Measurements from ENCODE around the gene FRMD4B. TPM values are rescaled to one million over a fixed set of nuclear protein-coding genes. Genes with fewer than 3 reads are reported as not detected.

FRMD4B gene
- total and polyA plus RNA-seq, 10 of the 15 experiments (the other 5 are each of a cell fraction or from before 2014, with no cell fraction given): 3.9 to 11.4 (median 8.0) TPM

GRCh38 chr3:69304396-69304795 is 81.5 kb downstream of the FRMD4B start:
- POLR2A ChIA-PET: interaction anchor here (0.7 to 0.8 kb wide), 2 partner anchors 14 to 61 kb away, joined by 3 to 4 read pairs; no protein-coding TSS in a partner anchor
- no peak for FAIRE-seq
- TF ChIP-seq CREM (IDR thresholded peaks at IDR 0.05; ENCODE audit: low read depth) (no peak), ZNF207 (IDR thresholded peaks at IDR 0.05; ENCODE audit: borderline replicate concordance) (no peak), NKRF (conservative IDR thresholded peaks at IDR 0.05) (no peak), MXI1 (IDR thresholded peaks at IDR 0.05; ENCODE audit: low read depth, low read length) (no peak), NR2C1 (IDR thresholded peaks at IDR 0.05) (no peak), SRF (IDR thresholded peaks at IDR 0.05; ENCODE audit: low read depth in 2 of 2, low read length in 2 of 2) (no peak), EED (IDR thresholded peaks at IDR 0.05; ENCODE audit: low read depth) (no peak), SP1 (IDR thresholded peaks at IDR 0.05; ENCODE audit: low read depth, low read length) (no peak), SREBF2 (IDR thresholded peaks at IDR 0.05; ENCODE audit: low read length) (no peak), TARDBP (IDR thresholded peaks at IDR 0.05; ENCODE audit: borderline replicate concordance) (no peak), SMC3 (IDR thresholded peaks at IDR 0.05; ENCODE audit: borderline replicate concordance, low read length) (no peak), EZH2 (IDR thresholded peaks at IDR 0.05; ENCODE audit: borderline replicate concordance, control insufficient read depth, low read depth, low read length) (no peak)
- TF ChIP-seq, protein P1, sequence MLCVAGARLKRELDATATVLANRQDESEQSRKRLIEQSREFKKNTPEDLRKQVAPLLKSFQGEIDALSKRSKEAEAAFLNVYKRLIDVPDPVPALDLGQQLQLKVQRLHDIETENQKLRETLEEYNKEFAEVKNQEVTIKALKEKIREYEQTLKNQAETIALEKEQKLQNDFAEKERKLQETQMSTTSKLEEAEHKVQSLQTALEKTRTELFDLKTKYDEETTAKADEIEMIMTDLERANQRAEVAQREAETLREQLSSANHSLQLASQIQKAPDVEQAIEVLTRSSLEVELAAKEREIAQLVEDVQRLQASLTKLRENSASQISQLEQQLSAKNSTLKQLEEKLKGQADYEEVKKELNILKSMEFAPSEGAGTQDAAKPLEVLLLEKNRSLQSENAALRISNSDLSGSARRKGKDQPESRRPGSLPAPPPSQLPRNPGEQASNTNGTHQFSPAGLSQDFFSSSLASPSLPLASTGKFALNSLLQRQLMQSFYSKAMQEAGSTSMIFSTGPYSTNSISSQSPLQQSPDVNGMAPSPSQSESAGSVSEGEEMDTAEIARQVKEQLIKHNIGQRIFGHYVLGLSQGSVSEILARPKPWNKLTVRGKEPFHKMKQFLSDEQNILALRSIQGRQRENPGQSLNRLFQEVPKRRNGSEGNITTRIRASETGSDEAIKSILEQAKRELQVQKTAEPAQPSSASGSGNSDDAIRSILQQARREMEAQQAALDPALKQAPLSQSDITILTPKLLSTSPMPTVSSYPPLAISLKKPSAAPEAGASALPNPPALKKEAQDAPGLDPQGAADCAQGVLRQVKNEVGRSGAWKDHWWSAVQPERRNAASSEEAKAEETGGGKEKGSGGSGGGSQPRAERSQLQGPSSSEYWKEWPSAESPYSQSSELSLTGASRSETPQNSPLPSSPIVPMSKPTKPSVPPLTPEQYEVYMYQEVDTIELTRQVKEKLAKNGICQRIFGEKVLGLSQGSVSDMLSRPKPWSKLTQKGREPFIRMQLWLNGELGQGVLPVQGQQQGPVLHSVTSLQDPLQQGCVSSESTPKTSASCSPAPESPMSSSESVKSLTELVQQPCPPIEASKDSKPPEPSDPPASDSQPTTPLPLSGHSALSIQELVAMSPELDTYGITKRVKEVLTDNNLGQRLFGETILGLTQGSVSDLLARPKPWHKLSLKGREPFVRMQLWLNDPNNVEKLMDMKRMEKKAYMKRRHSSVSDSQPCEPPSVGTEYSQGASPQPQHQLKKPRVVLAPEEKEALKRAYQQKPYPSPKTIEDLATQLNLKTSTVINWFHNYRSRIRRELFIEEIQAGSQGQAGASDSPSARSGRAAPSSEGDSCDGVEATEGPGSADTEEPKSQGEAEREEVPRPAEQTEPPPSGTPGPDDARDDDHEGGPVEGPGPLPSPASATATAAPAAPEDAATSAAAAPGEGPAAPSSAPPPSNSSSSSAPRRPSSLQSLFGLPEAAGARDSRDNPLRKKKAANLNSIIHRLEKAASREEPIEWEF (IDR thresholded peaks at IDR 0.05; ENCODE audit: insufficient replicate concordance, low read depth, low read length): no peak
- TF ChIP-seq, protein P2, sequence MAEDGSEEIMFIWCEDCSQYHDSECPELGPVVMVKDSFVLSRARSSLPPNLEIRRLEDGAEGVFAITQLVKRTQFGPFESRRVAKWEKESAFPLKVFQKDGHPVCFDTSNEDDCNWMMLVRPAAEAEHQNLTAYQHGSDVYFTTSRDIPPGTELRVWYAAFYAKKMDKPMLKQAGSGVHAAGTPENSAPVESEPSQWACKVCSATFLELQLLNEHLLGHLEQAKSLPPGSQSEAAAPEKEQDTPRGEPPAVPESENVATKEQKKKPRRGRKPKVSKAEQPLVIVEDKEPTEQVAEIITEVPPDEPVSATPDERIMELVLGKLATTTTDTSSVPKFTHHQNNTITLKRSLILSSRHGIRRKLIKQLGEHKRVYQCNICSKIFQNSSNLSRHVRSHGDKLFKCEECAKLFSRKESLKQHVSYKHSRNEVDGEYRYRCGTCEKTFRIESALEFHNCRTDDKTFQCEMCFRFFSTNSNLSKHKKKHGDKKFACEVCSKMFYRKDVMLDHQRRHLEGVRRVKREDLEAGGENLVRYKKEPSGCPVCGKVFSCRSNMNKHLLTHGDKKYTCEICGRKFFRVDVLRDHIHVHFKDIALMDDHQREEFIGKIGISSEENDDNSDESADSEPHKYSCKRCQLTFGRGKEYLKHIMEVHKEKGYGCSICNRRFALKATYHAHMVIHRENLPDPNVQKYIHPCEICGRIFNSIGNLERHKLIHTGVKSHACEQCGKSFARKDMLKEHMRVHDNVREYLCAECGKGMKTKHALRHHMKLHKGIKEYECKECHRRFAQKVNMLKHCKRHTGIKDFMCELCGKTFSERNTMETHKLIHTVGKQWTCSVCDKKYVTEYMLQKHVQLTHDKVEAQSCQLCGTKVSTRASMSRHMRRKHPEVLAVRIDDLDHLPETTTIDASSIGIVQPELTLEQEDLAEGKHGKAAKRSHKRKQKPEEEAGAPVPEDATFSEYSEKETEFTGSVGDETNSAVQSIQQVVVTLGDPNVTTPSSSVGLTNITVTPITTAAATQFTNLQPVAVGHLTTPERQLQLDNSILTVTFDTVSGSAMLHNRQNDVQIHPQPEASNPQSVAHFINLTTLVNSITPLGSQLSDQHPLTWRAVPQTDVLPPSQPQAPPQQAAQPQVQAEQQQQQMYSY (CRISPR knock-in tag; IDR thresholded peaks at IDR 0.05): no peak

More at GRCh38 chr3:69304396-69304795, 81.5 kb downstream of the FRMD4B start:
- Histone ChIP-seq H3K4me2 (ENCODE audit: control insufficient read depth, insufficient read depth) (no peak overlapping the region), H3K4me3 (no peak overlapping the region), H3K9ac (ENCODE audit: control insufficient read depth, insufficient read depth, low read length) (no peak overlapping the region), H2AFZ (ENCODE audit: control insufficient read depth, low read depth, low read length) (no peak overlapping the region), H3K9me3 (replicated peaks; ENCODE audit: control insufficient read depth, insufficient read depth, low read length) (no peaks in the 10 kb centered on the region), H3K36me3 (ENCODE audit: control insufficient read depth in 2 of 2, insufficient read depth in 2 of 2, low read length in 1 of 2) (no peaks in the 10 kb centered on the region), H3K27ac (ENCODE audit: control insufficient read depth, insufficient read depth) (no peak overlapping the region), H3K27me3 (replicated peaks in 1 of 2; ENCODE audit: control insufficient read depth in 2 of 2, insufficient read depth in 2 of 2, low read length in 1 of 2) (no peaks in the 10 kb centered on the region), H3K4me1 (ENCODE audit: control insufficient read depth, insufficient read depth, low read length) (no peaks in the 10 kb centered on the region), H4K20me1 (ENCODE audit: control insufficient read depth, insufficient read depth) (no peaks in the 10 kb centered on the region), H3K79me2 (ENCODE audit: control insufficient read depth, insufficient read depth, low read length) (no peaks in the 10 kb centered on the region)
- no peak for DNase-seq (ENCODE audit: low read depth, low spot score)
- CTCF ChIA-PET: interaction anchor here (0.7 to 16.1 kb wide), 22 partner anchors 18 to 367 kb away, joined by 3 to 625 read pairs (median 8); partner anchors contain the start of gene LMOD3
- ATAC-seq: no peak
- in situ Hi-C loops (cut with MboI): no loop called here
- RAD21 ChIA-PET (ENCODE audit: unreplicated experiment): interaction anchor here (0.8 to 10.6 kb wide), 19 partner anchors 14 to 184 kb away, joined by 3 to 379 read pairs (median 12); no protein-coding TSS in a partner anchor
- BruUV-seq (replicated peaks): no TSS peak
- SMC1A ChIA-PET (ENCODE audit: uncharacterized antibody, unreplicated experiment): interaction anchor here (0.7 to 10.7 kb wide), 32 partner anchors 9 to 253 kb away, joined by 3 to 505 read pairs (median 12); no protein-coding TSS in a partner anchor
- WGBS (ENCODE audit: insufficient coverage, insufficient replicate concordance, low lambda C conversion rate, missing lambda C conversion rate): 72% methylated on average over 4 of the region's 6 CpGs
- intact Hi-C loops (cut with micrococcal nuclease; ENCODE audit: unreplicated experiment): loop anchor here (10.0 kb wide), 1 partner anchor 290 kb away; the partner anchor contains the start of gene EOGT
